ENCODE measurements around the gene PNPO. TPM values are rescaled to one million over a fixed set of nuclear protein-coding genes. Genes with fewer than 3 reads are reported as not detected.

Gene PNPO
- total RNA-seq, 1 donor from 2014 or later, result 8.2 TPM

DNA sequence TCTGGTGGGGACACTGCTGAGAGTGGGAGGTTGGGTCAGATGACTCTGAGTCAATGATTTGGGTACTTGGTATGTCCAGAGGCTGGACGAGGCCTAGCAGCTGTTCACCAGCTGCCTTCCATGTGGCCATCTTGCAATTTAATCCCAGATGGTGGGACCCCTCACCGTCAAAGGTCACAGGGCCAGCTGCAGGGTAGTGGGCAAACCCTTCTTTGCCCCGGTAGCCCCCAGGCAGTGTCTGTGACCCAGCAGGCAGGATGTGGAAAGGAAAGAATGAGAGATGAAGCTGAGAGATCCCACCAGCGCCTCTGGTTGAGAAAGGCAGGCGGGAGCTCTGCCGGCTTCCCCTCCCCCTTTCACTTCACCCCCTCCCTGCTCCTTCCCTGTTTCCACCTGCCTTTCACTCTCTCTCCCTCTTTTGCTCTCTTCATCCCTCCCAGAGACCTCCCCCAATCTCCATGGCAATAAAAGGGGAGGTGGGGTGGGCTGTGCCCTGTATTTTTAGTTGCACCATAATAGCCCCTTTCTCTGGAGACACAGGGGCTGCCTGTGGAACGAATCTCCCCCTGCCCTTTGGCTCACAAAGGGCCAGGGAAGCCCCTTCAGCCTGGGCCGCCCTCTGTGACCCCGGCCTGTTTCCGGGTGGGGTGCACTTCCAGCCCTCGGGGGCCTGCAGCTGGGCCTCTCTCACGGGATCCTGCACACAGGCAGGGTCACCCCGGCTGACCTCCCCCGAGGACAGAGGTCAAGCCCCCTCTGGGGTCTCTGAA, 49.8 kb downstream of the PNPO start:
- Mint-ChIP-seq H3K27ac (ENCODE audit: unreplicated experiment) (no peak overlapping the region), H3K4me3 (ENCODE audit: unreplicated experiment) (no peak overlapping the region), H3K4me1 (ENCODE audit: low read depth) (peaks cover 14% of the 10 kb centered on the region), H3K9me3 (ENCODE audit: low read depth) (no peaks in the 10 kb centered on the region), H3K36me3 (ENCODE audit: low read depth) (no peaks in the 10 kb centered on the region), H3K27me3 (ENCODE audit: low read depth) (no peaks in the 10 kb centered on the region)
- TF ChIP-seq, protein P1, sequence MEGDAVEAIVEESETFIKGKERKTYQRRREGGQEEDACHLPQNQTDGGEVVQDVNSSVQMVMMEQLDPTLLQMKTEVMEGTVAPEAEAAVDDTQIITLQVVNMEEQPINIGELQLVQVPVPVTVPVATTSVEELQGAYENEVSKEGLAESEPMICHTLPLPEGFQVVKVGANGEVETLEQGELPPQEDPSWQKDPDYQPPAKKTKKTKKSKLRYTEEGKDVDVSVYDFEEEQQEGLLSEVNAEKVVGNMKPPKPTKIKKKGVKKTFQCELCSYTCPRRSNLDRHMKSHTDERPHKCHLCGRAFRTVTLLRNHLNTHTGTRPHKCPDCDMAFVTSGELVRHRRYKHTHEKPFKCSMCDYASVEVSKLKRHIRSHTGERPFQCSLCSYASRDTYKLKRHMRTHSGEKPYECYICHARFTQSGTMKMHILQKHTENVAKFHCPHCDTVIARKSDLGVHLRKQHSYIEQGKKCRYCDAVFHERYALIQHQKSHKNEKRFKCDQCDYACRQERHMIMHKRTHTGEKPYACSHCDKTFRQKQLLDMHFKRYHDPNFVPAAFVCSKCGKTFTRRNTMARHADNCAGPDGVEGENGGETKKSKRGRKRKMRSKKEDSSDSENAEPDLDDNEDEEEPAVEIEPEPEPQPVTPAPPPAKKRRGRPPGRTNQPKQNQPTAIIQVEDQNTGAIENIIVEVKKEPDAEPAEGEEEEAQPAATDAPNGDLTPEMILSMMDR (IDR thresholded peaks at IDR 0.05), result no peak
- DNase-seq (ENCODE audit: low spot score), result no peak

DNA sequence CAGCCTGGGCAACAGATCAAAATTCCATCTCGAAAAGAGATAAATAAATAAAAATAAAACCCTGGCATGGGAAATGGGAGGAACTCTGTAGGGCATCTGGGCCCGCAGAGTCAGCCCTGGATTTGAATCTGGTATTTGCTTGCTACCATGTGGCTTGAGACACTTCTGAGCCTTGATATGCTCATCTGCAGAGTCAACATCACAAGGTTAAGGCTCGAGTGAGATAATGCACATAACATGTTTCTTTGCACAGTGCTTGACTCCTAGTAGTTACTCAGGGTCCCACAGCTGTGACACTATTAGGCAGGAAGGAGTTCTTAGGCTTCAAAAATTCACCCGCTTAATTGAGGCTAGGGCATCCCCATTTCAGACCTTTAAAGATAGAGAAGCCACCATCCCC, 50.8 kb downstream of the PNPO start:
- peaks cover 8% of the 10 kb centered on the region for H3K4me1 Mint-ChIP-seq (ENCODE audit: low read depth)
- TF ChIP-seq, protein P1 (IDR thresholded peaks at IDR 0.05), result no peak
- H3K4me3 Mint-ChIP-seq (ENCODE audit: unreplicated experiment), result no peak overlapping the region
- no peak for DNase-seq (ENCODE audit: low spot score)
- no peaks in the 10 kb centered on the region for H3K9me3 Mint-ChIP-seq (ENCODE audit: low read depth)
- no peaks in the 10 kb centered on the region for H3K36me3 Mint-ChIP-seq (ENCODE audit: low read depth)
- no peak overlapping the region for H3K27ac Mint-ChIP-seq (ENCODE audit: unreplicated experiment)
- no peaks in the 10 kb centered on the region for H3K27me3 Mint-ChIP-seq (ENCODE audit: low read depth)

DNA sequence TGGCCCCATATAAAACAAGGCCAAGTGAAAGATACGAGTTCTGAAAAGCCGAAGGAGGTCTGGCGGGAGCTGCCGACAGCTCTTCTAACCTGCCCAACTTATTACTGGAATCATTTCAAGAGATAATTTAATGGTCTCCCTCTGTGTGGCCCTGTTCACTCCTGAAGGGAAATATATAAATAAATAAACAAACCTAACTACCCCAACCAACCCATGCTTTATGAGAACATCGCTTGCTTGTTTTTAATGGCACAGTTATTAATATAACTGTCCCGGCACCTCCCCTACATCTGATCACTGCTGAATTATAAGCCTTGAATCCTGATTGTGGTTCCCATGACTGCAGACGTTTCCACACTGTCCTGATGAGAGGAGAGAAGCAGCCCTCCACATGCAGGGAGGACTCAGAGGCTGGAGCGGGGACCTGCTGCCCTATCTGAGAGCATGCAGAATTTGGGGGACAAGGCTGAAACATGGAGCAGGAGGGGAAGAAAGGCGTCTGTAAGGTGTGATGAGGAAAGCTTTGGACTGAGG, 51.7 kb downstream of the PNPO start:
- Mint-ChIP-seq H3K9me3 (ENCODE audit: low read depth) (no peaks in the 10 kb centered on the region), H3K27ac (ENCODE audit: unreplicated experiment) (no peak overlapping the region), H3K4me1 (ENCODE audit: low read depth) (peaks cover 3% of the 10 kb centered on the region), H3K27me3 (ENCODE audit: low read depth) (no peaks in the 10 kb centered on the region), H3K4me3 (ENCODE audit: unreplicated experiment) (no peak overlapping the region), H3K36me3 (ENCODE audit: low read depth) (no peaks in the 10 kb centered on the region)
- no peak for DNase-seq (ENCODE audit: low spot score)
- TF ChIP-seq, protein P1 (IDR thresholded peaks at IDR 0.05), result no peak

DNA sequence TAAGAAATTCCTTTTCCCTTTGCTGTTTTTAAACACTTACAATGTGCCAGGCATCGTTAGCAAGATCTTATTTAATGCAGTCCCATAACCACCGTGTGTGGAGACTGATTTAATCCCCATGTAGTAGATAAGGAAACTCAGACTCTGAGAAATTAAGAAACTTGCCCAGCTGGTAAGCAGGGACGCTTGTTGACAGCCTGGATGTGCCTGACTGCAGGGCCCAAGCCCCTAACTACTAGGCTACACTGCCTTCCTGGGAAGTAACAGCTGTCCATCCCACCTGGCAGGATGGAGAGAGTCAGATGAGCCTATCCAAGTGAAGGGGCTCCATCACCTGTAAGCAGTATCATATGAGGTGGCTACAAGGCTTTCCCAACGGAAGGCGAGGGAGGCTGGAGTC, 52.6 kb downstream of the PNPO start:
- Mint-ChIP-seq H3K4me3 (ENCODE audit: unreplicated experiment) (no peak overlapping the region), H3K27ac (ENCODE audit: unreplicated experiment) (no peak overlapping the region), H3K4me1 (ENCODE audit: low read depth) (no peaks in the 10 kb centered on the region)

DNA sequence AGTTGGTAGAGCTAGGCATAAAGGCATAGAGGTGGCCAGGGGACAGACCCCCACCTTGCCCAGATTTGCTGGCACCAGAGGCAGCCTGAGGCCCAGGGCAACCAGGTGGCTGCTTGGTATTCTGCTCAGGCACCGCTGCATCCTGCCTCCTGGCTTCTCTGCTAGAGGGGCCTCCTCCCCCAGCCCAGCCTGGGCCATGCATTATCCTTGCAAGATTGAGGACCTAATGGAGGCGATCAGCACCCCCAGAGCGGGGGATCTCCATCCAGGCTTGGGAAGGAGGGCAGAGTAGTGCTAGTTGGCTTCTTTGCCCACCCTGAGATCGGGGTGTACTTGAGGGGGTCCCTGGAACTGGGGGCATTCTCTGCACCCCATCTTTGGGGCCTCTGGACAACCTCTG, 53.4 kb downstream of the PNPO start:
- TF ChIP-seq, protein P1 (IDR thresholded peaks at IDR 0.05), result no peak
- Mint-ChIP-seq H3K4me3 (ENCODE audit: unreplicated experiment) (no peak overlapping the region), H3K27ac (ENCODE audit: unreplicated experiment) (no peak overlapping the region), H3K4me1 (ENCODE audit: low read depth) (no peaks in the 10 kb centered on the region), H3K36me3 (ENCODE audit: low read depth) (no peaks in the 10 kb centered on the region), H3K27me3 (ENCODE audit: low read depth) (no peaks in the 10 kb centered on the region), H3K9me3 (ENCODE audit: low read depth) (no peaks in the 10 kb centered on the region)
- DNase-seq (ENCODE audit: low spot score), result no peak

More for the DNA sequence above, 52.6 kb downstream of the PNPO start:
- no peaks in the 10 kb centered on the region for H3K9me3 Mint-ChIP-seq (ENCODE audit: low read depth)
- H3K27me3 Mint-ChIP-seq (ENCODE audit: low read depth), result no peaks in the 10 kb centered on the region
- TF ChIP-seq, protein P1 (IDR thresholded peaks at IDR 0.05), result no peak
- DNase-seq (ENCODE audit: low spot score), result no peak
- no peaks in the 10 kb centered on the region for H3K36me3 Mint-ChIP-seq (ENCODE audit: low read depth)
